NCI-H146 treated with DMSO at 0.1 percent for 48 hours (cell line): ENCODE data around the gene SVBP.

Experiments used
- DNase-seq: peaks from one replicate; lab custom pipeline; 2025; ENCODE audit not compliant: unreplicated experiment; lab: John Stamatoyannopoulos, UW

SVBP gene

DNA sequence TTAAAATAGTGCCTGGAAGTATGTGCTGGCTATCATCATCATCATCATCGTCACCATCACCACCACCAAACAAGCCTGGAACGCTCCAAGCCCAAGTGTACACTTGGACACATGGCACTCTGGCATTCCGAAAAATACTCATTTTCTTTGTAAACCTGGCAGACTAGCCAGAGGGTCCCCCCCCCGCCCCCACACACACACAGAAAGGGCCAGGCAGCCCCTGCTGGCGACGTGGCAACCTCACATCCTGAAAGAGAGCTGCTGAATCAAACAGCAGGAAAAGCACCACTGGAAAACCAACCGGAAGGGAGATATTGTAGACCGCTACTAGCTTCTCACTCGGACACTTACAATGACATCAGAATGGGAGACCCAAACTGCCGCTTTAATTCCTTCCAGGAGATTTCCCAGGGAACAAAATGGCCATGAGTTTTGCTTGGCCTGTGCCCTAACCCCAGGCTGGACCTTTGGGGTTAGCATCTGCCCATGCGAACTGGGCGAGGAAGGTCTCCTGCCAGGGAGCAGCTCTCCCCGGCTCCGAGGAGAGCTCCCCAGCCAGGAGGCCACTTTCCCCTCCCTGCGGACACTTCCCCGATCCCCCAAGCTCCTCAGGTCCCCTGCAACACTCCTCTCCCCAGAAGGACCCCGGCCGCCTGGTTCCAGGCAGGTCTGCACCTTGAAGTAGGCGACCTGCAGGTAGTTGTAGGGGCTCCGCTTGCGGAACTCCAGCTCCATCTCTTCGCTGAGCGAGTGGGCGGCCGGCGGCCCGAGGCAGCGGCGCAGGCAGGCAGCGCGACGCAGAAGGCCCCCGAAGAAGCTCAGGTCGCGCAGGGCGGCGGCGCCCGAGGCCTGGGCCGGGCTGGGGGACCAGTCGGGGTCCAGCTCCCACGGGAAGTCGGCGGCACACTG is 51.1 kb downstream of the SVBP start:
- peak; percentile 44 for DNase-seq

DNA sequence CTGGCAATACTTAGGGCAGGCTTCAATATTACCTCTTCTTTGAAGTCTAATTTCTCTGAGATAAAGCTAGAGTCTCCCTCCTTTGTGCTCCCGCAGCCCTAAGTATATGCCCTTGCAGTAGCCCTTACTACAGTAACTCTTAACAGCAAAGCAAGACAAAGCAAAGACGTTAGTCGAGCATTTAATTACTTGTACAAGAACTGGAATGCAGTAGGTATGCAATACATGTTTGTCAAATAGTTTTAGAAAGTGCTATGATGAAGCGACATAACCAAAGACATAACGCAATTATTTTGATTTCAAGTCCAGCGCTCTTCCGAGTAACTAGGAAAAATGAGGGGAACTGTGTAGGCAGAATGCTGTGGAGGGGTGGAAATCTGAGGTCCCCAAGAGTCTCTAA is 51.9 kb downstream of the SVBP start:
- no peak for DNase-seq

- DNase-seq = no peak
Observed at GRCh38 chr1:42762269-42762668, 54.9 kb downstream of the SVBP start.

- no peak for DNase-seq
Observed at GRCh38 chr1:42761567-42761966, 55.6 kb downstream of the SVBP start.

- DNase-seq = no peak
Observed at GRCh38 chr1:42759114-42759513, 58.1 kb downstream of the SVBP start.

DNA sequence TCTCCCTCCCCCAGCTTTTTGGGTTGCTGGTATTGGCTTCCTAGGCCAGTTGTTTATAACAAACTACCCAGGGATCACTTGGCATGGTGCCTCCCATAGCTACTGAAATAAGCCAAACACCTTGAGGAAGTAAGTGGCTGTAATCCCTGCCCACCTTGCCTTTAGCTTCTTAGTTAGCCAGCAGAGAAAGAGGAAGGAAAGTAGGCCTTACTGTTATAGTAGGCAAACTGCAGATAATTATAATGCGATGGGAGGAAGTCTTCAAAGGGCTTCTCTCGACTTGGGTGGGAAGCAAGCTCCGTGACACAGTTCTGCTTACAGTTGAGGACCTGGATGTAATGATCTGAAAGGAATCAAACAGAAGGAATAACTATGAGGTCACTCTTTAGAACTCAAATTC is 58.6 kb downstream of the SVBP start:
- no peak for DNase-seq

DNA sequence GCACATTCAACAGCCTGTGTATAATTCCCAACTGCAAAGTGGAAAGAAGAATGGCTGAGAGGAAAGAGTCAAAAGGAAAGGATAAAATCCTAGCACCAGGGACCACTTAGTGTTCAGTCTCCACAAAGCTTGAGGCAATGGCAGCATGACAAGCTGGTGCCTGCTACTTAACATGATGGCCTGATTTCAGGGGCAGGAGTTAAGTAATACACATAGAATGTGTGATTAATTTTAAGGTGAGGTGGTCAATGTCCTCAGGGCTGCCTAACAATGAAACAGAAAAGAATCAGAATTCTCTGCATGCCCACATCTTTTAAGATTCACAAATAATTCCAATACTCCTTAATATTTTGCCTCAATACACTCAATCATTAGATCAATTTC is 59.3 kb downstream of the SVBP start:
- DNase-seq = no peak
